HepG2 (cell line): ENCODE measurements around the gene KIAA1755. TPM values are rescaled to one million over a fixed set of nuclear protein-coding genes. Genes with fewer than 3 reads are reported as not detected.
A peak's percentile ranks its signal among the peaks of the same experiment; 100 is the strongest.

Source experiments
- ATAC-seq: fragments of 200-7000 bp; cut with Tn5 transposase; 3 replicates; pipeline ENCODE4 v1.9.1; 2020; ENCODE audit warnings: mild to moderate bottlenecking, moderate library complexity
- BruUV-seq: library from RNA; stranded (reverse); fragments of 400-500 nt; replicated peaks from 2 replicates; lab custom pipeline; 2021; lab: Mats Ljungman, UMichigan
- CTCF ChIA-PET: fragments of 300-600 bp; formaldehyde crosslinking; extraction: SDS; loops from one replicate; lab custom pipeline; 2021; ENCODE audit warnings: low total read pairs, inconsistent platforms, low intra/inter-chr PET ratio; lab: Yijun Ruan, JAX
- POLR2A ChIA-PET: fragments of 350-600 bp; sonication (Branson Sonifier 250); formaldehyde crosslinking; loops from one replicate; lab custom pipeline; 2020; ENCODE audit warnings: antibody characterized with exemption, inconsistent platforms; lab: Yijun Ruan, JAX
- DNase-seq: peaks from one replicate; pipeline ENCODE4 v3.0.0-alpha.2; 2015; ENCODE audit warnings: low spot score
- FAIRE-seq: peaks from 3 replicates; lab custom pipeline; 2011; peaks lifted over from hg19 to GRCh38; lab: Jason Lieb, UNC
- H2AFZ ChIP-seq: one replicate; pipeline ENCODE4 v1.6.1; 2011; ENCODE audit warnings: low read length, inconsistent platforms
- H3K27ac ChIP-seq: fragments of 300-600 bp; 3 replicates; pipeline ENCODE4 v1.8.0; 2011; ENCODE audit warnings: mixed run types, mild to moderate bottlenecking, mixed read lengths, low read length, inconsistent platforms; ENCODE audit not compliant: insufficient read depth; ENCODE audit errors: extremely low read length
- H3K27me3 ChIP-seq, 2 experiments: fragments of 200-600 bp in 1 of 2; 2 replicates in 1 of 2; 3 replicates in 1 of 2; pipeline versions ENCODE4 v1.6.0 to v1.8.0; 2011; ENCODE audit warnings: low read length in 2 of 2, mild to moderate bottlenecking in 2 of 2, moderate library complexity in 2 of 2, inconsistent platforms in 1 of 2; ENCODE audit not compliant: insufficient read depth in 2 of 2, control insufficient read depth in 1 of 2
- H3K36me3 ChIP-seq, 2 experiments: fragments of 200-600 bp in 1 of 2; replicated peaks in 1 of 2; 2 replicates in 1 of 2; 3 replicates in 1 of 2; pipeline versions ENCODE4 v1.5.1 to v1.8.0; 2011; ENCODE audit warnings: low read length in 2 of 2, inconsistent platforms in 1 of 2; ENCODE audit not compliant: insufficient read depth in 2 of 2, control insufficient read depth in 1 of 2
- H3K4me1 ChIP-seq: 2 replicates; pipeline ENCODE4 v1.5.1; 2012; ENCODE audit warnings: low read length, inconsistent platforms; ENCODE audit not compliant: insufficient read depth
- H3K4me2 ChIP-seq: 2 replicates; pipeline ENCODE4 v1.6.0; 2011; ENCODE audit warnings: low read depth, low read length, inconsistent platforms
- H3K4me3 ChIP-seq, 3 experiments: fragments of 200-600 bp in 1 of 3; sonication (generic), shearing (Covaris generic) in 1 of 3; replicated peaks in 1 of 3; 2 replicates each; pipeline ENCODE4 v1.5.1; 2011 to 2016; ENCODE audit warnings: low read length in 3 of 3, inconsistent platforms in 2 of 3, low read depth in 2 of 3, mild to moderate bottlenecking in 2 of 3, control low read depth in 1 of 3, mixed read lengths in 1 of 3; ENCODE audit not compliant: insufficient read depth in 1 of 3
- H3K79me2 ChIP-seq: one replicate; pipeline ENCODE4 v1.6.1; 2011; ENCODE audit warnings: low read length, inconsistent platforms; ENCODE audit not compliant: insufficient read depth
- H3K9ac ChIP-seq: 2 replicates; pipeline ENCODE4 v1.6.0; 2011; ENCODE audit warnings: mild to moderate bottlenecking, low read depth, low read length, inconsistent platforms; ENCODE audit not compliant: insufficient read depth
- H3K9me3 ChIP-seq: 2 replicates; pipeline ENCODE4 v1.5.1; 2012; ENCODE audit warnings: mild to moderate bottlenecking, low read length
- H4K20me1 ChIP-seq: 2 replicates; pipeline ENCODE4 v1.6.0; 2011; ENCODE audit warnings: inconsistent platforms, mild to moderate bottlenecking, low read length, moderate library complexity; ENCODE audit not compliant: insufficient read depth
- BHLHE40 ChIP-seq: IDR thresholded peaks from 2 replicates; pipeline ENCODE4 v1.6.1; 2011; ENCODE audit warnings: low read length, improper control_type of control experiment
- CCAR2 ChIP-seq: fragments of 200-400 bp; formaldehyde crosslinking; optimal IDR thresholded peaks from 2 replicates; pipeline ENCODE3; 2018; ENCODE audit warnings: low read depth, mild to moderate bottlenecking, low read length, moderate library complexity
- EP300 ChIP-seq, 3 experiments: sonication (generic) in 1 of 3; formaldehyde crosslinking in 1 of 3; IDR thresholded peaks; 2 replicates each; pipeline versions ENCODE4 v1.5.1 to v1.6.1; 2011 to 2020; ENCODE audit warnings: low read depth in 2 of 3, low read length in 2 of 3, borderline replicate concordance in 1 of 3, improper control_type of control experiment in 1 of 3, mild to moderate bottlenecking in 1 of 3, missing genetic modification reagents in 1 of 3, moderate library complexity in 1 of 3
- MXD1 ChIP-seq: sonication (generic); formaldehyde crosslinking; IDR thresholded peaks from 2 replicates; pipeline ENCODE4 v1.4.0; 2020; ENCODE audit warnings: mild to moderate bottlenecking, missing genetic modification reagents
- NCOA1 ChIP-seq: sonication (generic); formaldehyde crosslinking; IDR thresholded peaks from 2 replicates; pipeline ENCODE4 v1.9.0; 2021; ENCODE audit warnings: missing genetic modification reagents
- NFATC3 ChIP-seq: sonication (generic); formaldehyde crosslinking; IDR thresholded peaks from 2 replicates; pipeline ENCODE4 v1.5.1; 2020; ENCODE audit warnings: mild to moderate bottlenecking, missing genetic modification reagents
- PAF1 ChIP-seq: IDR thresholded peaks from 2 replicates; pipeline ENCODE4 v1.6.1; 2016; ENCODE audit warnings: missing genetic modification reagents, missing compliant biosample characterization
- PRPF4 ChIP-seq: fragments of 200-400 bp; formaldehyde crosslinking; IDR thresholded peaks from 2 replicates; pipeline ENCODE4 v1.6.1; 2016; ENCODE audit warnings: low read length, low read depth; ENCODE audit not compliant: poor library complexity, severe bottlenecking
- SALL2 ChIP-seq: sonication (generic); formaldehyde crosslinking; IDR thresholded peaks from 2 replicates; pipeline ENCODE4 v1.8.1; 2023; ENCODE audit warnings: mild to moderate bottlenecking, missing genetic modification reagents, inconsistent platforms
- TFDP2 ChIP-seq: sonication (generic); formaldehyde crosslinking; IDR thresholded peaks from 2 replicates; pipeline ENCODE4 v1.4.0; 2020; ENCODE audit warnings: missing genetic modification reagents
- TIGD3 ChIP-seq: sonication (generic); formaldehyde crosslinking; IDR thresholded peaks from 2 replicates; pipeline ENCODE4 v1.5.1; 2020; ENCODE audit warnings: mild to moderate bottlenecking, missing genetic modification reagents, borderline replicate concordance
- XRCC5 ChIP-seq: fragments of 200-400 bp; formaldehyde crosslinking; optimal IDR thresholded peaks from 2 replicates; pipeline ENCODE3; 2017; ENCODE audit warnings: mild to moderate bottlenecking, low read length
- ZNF350 ChIP-seq: sonication (generic); formaldehyde crosslinking; IDR thresholded peaks from 2 replicates; pipeline ENCODE4 v1.4.0; 2020; ENCODE audit warnings: mild to moderate bottlenecking, low read depth, missing genetic modification reagents, borderline replicate concordance
- ZNF672 ChIP-seq: sonication (generic); formaldehyde crosslinking; IDR thresholded peaks from 2 replicates; pipeline ENCODE4 v1.8.1; 2022; ENCODE audit warnings: missing genetic modification reagents
- ZNF687 ChIP-seq: sonication (generic); formaldehyde crosslinking; IDR thresholded peaks from 2 replicates; pipeline ENCODE4 v1.5.1; 2020; ENCODE audit warnings: mild to moderate bottlenecking, missing genetic modification reagents, moderate library complexity
- WGBS: methylation state at CpG from one replicate; pipeline ENCODE4 v1.1.6; 2017; ENCODE audit warnings: low lambda C conversion rate; 5-methylcytosine and 5-hydroxymethylcytosine counted together
- in situ Hi-C: cut with HindIII; loops from 2 replicates; pipeline ENCODE4 v1.10.0; 2017; ENCODE audit warnings: low pct_unique_long_range_greater_than_20kb; ENCODE audit not compliant: extremely low pct_ligation_motif_present
- intact Hi-C: fragments of 100-400 bp; cut with micrococcal nuclease; formaldehyde crosslinking; loops from one replicate; pipeline ENCODE4 v1.10.0; 2022; ENCODE audit not compliant: unreplicated experiment
- polyA plus RNA-seq, 8 experiments: library from polyadenylated mRNA; depleted of rRNA in 3 of 8; stranded (reverse) in 7 of 8; unstranded in 1 of 8; fragments of >200 nt; fragmentation: Illumina TruSeq in 4 of 8; extraction: Trizol in 4 of 8; gene quantifications; 2 replicates each; pipeline versions ENCODE4 v1.2.1 to v1.2.3, GENCODE V29; 2011 to 2016; ENCODE audit warnings: low read depth in 4 of 8, missing spikeins in 1 of 8, mixed read lengths in 1 of 8; ENCODE audit not compliant: insufficient read depth in 1 of 8
- total RNA-seq, 5 experiments: library from RNA; depleted of rRNA; stranded (reverse); fragments of >200 nt; fragmentation: Illumina TruSeq; extraction: Trizol; gene quantifications; 2 replicates each; pipeline ENCODE4 v1.2.3, GENCODE V29; 2016; ENCODE audit warnings: low read depth in 1 of 5

KIAA1755 gene
- total and polyA plus RNA-seq, 2 of the 13 experiments (the other 11 are each of a cell fraction or from before 2014, with no cell fraction given), result 0.04 TPM; not detected in 1

- ChIA-PET POLR2A (interaction anchor here (0.6 kb wide), 1 partner anchor 221 kb away, joined by 3 read pairs; no protein-coding TSS in a partner anchor), CTCF (no interaction called here)
- no peaks in the 10 kb centered on the region for H3K36me3 ChIP-seq
- WGBS, result 14% methylated on average over 16 of the region's 16 CpGs
- H3K4me1 ChIP-seq, result peaks cover 21% of the 10 kb centered on the region
- ATAC-seq (no peak), DNase-seq (peak; percentile 38), FAIRE-seq (no peak)
- H3K4me2 ChIP-seq, result peak overlapping the region; percentile 38; the same call in 1 of the 2 replicates
- peak overlapping the region in 1 of 3 experiments; percentile 7; a peak in 1 of 6 replicates for H3K4me3 ChIP-seq
- no TSS peak for BruUV-seq
- no peaks in the 10 kb centered on the region for H3K79me2 ChIP-seq
- no peaks in the 10 kb centered on the region; the same call in 1 of the 2 replicates for H4K20me1 ChIP-seq
- H2AFZ ChIP-seq, result no peak overlapping the region
- no peaks in the 10 kb centered on the region for H3K9me3 ChIP-seq
- intact Hi-C loops (no loop called here), in situ Hi-C loops (no loop called here)
- no peak overlapping the region for H3K27ac ChIP-seq
- H3K27me3 ChIP-seq, result peaks cover 0 to 19% of the 10 kb centered on the region in 2 experiments; a peak in 3 of 5 replicates
- no peak overlapping the region for H3K9ac ChIP-seq
- TF ChIP-seq BHLHE40 (no peak), PAF1 (CRISPR knock-in tag) (no peak), ZNF672 (CRISPR knock-in tag) (no peak), XRCC5 (no peak), ZNF350 (CRISPR knock-in tag) (no peak), MXD1 (CRISPR knock-in tag) (no peak), TFDP2 (CRISPR knock-in tag) (no peak), ZNF687 (peak; percentile 13; the same call in 1 of the 2 replicates), CCAR2 (no peak), EP300 (IDR thresholded peaks at IDR 0.05; ENCODE audit: low read depth in 2 of 2, low read length in 2 of 2) (no peak), EP300 (CRISPR knock-in tag; IDR thresholded peaks at IDR 0.05; ENCODE audit: borderline replicate concordance) (no peak), NFATC3 (CRISPR knock-in tag) (no peak), SALL2 (CRISPR knock-in tag) (0 out of 2 replicates have a peak, but pooled peaks have one; percentile 31), PRPF4 (no peak), NCOA1 (CRISPR knock-in tag) (no peak), TIGD3 (CRISPR knock-in tag) (no peak)
Observed at GRCh38 chr20:38286586-38287531, 26.3 kb upstream of the KIAA1755 start.
